Stimulated activated CD8-positive, alpha-beta memory T cell treated with anti-CD3 and anti-CD28 coated beads, Interleukin-2, amount 100 ng/mL, for 48 hours (primary cell): ENCODE data around the gene CRB1.

Source experiments
- DNase-seq, 2 donors: peaks; one replicate each; pipeline ENCODE4 v3.0.0-alpha.2; 2020; ENCODE audit warnings: low read depth in 2 of 2

The CRB1 gene

DNA sequence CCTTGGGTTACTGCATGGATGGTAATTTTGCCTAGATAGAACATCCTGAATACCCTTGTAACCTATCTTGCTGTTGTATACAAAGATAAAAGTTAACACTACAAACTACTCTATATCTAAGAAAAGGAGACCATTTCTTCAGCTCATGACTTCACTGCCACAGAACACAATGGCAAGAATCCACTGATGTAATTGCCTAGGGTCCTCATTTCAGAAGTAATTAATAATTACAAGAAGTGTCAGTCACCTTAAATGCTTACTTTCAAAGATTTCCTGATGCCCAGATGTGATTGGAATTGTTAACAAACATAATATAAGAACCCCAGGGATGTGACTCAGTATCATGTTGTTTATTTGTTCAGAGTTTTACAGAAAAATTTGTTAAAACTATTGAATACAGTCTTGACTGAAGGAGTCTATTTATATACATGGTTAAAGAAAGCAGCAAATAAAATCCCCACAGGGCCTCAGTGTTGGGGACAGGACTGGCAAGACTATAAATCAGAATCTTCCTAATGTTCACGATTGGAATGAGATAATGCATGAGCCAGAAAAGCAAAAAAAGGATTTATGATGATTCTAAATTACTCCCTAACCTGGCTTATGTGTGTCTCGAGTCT lies 83.9 kb downstream of the CRB1 start:
- DNase-seq: no peak

DNA sequence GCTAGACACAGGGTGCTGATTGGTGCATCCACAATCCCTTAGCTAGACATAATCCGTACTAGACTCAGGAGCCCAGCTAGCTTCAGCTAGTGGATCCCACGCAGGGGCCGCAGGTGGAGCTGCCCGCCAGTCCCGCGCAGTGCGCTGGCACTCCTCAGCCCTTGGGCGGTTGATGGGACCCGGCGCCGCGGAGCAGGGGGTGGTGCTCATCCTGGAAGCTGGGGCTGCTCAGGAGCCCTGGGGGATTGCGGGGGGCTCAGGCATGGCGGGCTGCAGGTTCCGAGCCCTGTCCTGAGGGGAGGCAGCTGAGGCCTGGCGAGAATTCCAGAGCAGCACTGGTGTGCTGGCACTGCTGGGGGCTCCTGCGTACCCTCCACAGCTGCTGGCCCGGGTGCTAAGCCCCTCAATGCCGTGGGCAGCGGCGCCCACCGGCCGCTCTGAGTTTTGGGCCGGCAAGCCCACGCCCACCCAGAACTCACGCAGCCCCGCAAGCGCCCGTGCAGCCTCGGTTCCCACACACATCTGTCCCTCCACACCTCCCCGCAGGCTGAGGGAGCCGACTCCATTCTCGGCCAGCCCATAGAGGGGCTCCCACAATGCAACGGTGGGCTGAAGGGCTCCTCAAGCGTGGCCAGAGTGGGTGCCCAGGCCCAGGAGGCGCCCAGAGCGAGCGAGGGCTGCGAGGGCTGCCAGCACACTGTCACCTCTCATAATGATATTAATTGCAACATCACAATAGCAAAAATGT lies 87.4 kb downstream of the CRB1 start:
- no peak for DNase-seq

DNA sequence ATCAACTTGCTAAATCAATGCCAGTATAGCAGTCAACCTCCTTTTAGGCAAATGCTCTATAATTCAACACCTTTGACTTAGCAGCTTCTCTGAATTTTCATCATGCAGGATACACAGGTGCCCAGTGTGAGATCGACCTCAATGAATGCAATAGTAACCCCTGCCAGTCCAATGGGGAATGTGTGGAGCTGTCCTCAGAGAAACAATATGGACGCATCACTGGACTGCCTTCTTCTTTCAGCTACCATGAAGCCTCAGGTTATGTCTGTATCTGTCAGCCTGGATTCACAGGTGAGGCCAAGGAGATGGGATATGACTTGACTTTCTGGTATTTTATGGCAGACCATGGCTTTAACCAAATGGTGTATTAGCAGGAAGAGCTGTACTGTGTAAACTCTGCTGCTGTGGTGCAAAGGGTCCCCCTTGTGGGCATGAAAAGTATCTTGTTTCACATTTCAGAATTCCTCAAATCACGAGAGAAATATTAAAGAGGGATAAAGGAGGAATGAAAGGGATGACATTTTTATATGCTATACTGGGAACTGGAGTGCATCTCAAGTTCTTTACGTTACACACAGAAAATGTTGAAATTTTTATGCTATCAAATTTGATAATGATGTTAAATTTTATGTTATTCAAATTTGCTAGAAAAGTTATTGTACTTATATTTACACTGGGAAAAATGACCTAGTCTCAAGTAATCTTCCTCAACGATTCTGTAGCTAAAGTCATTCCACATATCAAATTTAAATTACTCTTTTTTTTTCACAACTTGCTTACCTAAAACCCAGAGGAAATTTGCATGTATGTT lies 88.9 kb downstream of the CRB1 start:
- no peak for DNase-seq

DNA sequence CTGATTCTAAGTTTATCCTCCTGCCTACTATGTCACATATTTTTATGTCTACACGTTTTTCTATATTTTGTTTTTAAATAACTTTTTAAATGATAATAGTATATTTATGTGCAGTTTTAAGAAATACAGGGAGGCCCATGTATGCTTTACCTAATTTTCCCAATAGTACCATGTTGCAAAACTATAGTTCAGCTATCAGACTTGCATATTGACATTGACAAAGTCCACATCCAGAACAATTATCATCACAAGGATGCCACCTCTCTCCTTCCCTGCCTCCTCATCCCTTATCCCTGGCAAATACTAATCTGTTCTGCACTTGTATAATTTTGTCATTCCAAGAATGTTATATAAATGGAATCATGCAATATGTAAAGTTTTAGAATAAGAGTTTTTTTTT lies 90.9 kb downstream of the CRB1 start:
- no peak for DNase-seq

DNA sequence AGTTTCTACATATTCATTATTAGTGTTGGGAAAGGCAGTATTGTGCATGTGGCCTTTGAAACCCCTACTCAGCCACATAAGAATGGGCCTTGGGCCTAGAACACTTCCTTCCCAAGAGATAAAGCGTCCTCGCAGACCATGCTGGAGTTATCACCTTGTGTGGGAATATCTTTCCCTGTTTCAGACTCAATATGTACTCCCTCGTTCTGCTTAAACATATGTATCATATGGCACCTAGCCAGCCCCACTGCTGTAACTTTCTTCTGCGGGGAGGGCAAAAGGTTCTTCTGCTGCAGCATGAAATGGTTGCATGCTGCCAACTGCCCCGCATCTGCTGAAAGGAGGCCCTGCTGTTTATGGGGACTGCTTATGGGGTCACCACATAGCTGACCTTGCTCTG lies 92.0 kb downstream of the CRB1 start:
- no peak for DNase-seq

DNA sequence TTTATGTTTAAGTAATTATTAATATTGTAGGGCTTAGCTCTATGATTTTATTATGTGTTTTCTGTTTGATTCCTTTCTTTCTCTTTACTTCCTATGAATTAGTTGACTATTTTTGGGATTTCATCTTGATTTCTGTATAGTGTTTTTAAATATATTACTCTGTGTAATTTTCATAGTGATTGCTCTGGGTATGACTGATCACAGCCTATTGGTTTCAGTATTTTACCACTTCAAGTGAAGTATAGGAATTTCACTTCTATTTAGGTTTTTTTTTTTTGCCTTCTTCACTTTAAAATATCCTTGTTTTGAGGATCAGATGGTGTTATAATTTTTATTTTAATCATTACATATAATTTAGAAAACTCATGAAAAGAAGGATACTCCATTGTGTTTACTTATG lies 94.8 kb downstream of the CRB1 start:
- DNase-seq: no peak

DNA sequence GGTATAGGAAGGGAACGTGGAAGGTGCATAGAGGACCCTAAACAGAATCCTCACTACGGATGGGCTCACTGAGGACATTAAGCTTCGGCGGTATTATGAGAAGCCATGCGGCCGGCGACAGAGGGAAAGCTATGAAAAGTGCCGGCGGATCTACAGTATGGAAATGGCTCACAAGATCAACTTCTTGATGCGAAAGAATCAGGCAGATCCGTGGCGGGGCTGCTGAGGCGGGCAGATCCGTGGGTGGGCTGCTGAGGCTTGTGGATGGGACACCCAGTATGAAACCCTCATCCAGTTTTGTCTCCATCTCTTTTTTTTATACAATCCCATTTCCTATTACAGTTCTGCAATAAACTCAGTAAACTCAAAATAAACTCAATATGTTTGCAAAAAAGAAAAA lies 95.8 kb downstream of the CRB1 start:
- DNase-seq: no peak

DNA sequence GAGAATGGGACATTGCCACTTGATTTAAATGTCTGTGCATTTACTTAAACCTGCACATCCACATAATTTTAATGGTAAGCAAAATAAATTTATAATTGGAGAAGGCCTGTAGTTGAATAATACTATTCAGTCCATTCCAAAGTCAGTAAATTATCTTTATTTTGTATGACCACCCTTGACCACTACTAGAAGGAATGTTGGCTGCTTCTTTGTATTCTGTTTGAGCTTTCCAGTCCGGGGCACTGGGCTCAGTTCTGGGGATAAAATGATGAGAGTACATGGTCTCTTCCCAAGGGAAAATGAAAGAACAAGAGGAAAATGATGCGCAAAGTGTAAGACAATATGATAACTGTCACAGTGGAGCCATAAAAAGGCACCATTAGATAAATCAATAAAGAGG lies 98.9 kb downstream of the CRB1 start:
- DNase-seq: no peak

DNA sequence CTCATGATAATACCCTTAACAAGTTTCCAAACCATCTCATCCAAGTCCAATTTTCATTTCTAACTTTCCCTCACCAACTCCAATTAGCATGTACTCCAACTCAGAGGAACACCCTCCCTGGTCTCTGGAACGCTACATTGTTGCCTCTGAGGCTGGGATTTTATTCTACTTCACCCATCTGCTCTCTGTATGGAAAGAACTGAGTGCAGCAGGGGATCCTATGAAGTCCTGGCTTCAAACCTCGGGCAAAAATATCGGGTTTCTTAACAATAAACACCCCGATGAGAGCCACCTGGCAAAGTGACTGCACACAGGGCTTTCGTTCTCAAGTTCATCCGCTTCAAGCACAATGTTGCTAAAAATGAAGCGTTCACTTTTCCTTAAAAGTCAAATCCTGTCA lies 99.6 kb downstream of the CRB1 start:
- DNase-seq: no peak

DNA sequence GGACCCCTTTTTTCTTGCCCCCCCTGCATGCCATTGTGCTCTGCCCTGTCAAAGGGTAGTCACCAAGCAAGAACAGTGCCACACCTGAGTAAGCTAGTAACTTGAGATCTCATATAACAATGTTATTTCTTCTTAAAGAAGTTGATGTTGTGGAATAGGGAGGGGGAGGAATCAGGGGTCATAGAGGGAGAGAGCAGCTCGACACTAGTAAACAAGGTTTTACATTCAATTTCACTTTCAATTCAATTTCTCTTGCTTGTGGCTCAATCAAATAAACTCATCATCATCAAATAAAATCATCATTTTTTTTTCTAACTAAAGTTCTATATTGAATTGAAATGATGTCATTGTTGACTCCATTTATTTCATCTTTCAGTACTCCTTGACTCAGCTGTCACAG lies 106.4 kb downstream of the CRB1 start:
- no peak for DNase-seq

DNA sequence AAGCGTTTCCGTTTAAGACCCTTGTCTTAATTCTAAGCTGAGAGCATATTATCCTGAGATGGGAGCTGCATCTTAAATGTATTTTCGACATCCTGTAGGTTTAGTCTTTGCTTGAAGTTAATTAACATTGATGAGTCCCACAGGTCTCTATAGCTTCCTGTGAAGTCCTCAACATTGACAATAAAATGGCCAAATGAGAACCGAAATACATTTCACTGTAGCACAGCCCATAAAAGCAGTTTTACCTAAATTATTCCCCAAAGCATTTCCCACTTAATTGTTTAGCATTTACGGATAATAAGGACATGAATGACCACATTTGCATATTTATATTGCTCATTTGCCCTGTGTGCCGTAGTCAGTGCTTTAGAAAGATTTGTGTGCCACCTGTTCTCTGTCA lies 116.4 kb downstream of the CRB1 start:
- DNase-seq: no peak

DNA sequence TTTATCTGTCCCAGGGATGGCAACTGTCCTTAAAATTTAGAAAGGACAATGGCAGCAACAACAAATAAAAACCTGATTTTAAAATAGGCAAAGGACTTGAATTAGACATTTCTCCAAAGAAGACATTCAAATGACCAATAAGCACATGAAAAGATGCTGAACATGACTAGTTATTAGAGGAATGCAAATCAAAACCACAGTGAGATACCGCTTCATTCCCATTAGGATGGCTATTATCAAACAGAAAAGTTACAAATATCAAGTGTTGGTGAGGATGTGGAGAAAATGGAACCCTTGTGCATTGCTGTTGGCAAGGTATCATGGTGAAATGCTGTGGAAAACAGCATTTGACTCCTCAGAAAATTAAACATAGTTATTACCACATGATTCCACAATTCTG lies 120.7 kb downstream of the CRB1 start:
- DNase-seq: no peak

DNA sequence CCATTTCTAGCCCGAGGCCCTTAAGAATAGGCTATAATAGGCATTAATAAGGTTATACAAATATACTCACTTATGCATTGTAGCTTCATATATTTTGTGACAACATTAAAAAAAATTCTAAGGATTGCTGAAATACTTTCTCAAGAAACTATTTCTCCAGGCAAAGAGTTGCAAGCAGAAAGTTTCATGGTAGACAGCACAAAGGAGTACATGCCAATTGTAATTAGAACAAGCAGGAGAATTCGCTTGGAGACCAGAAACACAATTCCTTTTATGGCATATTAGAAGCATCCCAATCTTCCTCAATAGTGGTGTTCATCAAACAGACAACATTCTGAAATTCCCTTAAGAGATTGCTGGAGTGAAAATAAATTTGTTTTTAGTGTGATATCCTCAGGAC lies 122.8 kb downstream of the CRB1 start:
- no peak for DNase-seq

DNA sequence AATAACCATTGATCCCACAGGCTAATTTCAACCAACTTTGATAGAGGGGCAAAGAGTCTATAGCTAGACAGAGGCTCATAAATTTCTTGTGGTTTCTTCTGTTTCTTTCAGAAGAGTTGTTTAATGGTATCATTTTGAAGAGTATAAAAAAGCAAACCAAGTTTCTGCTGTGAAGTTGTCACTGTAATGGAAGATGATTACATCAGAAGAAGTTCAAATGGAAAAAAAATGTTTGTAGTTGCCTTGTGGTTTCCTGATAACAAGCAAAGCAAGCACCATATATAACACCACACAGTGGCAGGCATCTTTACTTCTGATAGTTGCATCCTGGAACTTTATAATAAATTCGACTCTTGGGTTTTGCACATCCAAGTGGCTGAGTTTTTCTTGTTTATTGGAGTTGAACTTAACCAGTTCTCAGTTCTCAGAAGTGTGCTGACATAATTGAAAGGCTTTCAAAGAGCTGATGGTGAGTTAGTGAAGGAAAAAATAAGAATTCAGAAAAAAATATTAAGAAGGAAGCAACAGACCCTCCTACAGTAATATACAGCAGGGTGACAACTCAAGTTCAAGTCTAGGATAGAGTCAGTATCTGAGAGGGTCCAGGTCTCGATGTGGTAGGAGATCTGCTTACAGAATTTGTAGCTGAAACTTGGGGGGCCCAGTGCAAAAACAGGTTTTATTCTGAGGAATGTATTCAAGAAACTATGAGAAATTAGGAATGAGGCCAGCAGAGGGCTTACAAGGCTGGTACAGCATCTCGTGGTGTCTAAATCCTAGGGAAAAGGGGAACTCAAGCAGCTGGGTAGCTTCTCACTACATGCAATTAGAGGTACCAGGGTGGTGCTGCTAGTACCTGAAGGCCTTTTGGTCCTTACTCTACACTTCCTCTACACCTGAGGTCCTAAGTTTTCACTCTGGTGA lies 123.5 kb downstream of the CRB1 start:
- DNase-seq: no peak

DNA sequence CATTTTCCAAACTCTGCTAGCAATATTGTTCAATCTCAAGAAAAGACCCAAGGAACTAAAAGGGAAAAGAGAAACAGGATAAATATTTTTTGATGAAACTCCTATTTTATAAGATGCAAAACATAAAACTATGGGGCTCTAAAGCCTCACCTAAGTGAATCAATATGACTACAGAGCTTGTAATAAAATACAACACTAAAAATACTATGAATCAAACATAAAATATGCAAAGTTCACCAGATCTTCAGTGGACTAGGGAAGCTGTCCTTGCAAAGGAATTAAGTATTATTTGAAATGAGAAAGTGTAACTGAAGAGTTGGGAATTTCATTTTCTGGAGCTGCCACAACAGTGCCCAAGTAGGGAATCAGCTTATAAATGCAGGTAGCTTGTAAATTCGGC lies 124.5 kb downstream of the CRB1 start:
- DNase-seq: no peak

DNA sequence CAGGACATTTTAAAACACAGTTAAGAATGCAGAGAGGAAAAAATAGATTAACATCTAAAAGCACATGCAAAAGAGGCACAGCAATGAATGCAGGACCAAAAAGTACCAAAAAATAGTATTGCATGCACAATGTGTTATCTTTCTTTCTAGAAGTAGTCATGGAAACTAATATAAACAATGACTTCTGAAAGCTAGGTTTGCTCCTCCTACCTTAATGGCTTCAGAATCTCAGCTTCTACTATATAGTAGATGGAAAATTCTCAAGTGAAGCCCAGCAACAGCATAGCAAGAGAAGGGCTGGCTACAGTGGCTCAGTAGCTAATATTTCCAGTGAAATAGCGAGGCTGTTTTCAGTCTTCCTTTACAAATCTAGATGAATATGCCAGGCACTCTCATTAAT lies 125.1 kb downstream of the CRB1 start:
- DNase-seq: no peak

DNA sequence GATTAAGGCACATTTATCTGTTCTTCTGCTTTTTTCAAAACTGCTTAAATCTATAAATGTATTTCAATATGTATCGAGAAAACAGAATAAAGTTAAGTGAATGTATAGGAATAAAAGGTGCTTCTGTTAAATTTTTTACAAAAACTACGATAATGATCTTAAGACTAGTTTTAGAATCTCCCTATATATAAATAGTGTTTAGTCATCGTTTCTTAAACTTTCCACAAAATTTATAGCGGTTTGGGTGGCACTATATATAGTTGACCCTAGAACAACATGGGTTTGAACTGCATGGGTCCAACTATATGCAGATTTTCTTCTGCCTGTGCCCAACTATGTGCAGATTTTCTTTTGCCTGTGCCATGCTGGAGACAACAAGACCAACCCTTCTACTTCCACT lies 125.7 kb downstream of the CRB1 start:
- no peak for DNase-seq

DNA sequence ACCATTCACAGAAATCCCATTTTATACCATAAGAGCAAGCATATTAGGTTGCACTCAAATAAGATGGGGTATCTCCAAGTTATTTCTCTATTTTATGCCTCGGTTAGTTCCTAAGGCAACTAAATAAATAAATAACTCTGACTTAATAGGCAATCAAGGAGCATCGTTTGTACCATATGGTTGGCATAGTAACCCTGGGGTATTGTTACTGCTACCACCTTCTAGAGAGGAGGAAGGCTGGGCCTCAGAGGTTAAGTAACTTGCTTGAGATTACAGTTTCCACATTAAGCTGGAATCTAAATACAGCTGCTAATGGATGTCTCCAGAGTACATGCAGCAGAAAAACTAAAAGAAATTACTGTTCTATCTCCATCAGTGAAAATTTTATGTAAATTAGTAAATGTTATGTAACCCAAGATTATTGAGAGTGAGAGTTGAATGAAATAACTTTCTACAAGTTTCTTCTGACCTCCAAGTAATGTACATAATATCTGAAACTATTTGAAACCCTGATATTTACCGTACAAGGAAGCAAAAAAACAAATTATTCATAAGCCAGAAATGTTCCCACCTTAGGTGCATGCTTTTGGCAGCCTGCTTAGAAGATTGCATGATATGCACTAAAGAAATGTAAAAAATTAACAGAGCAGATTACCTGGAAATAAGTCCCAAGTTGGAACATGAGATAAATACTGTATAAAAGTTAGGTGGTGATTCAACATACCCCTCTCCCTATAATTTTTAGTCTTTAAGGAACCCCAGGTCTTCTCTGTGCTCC lies 127.0 kb downstream of the CRB1 start:
- DNase-seq: no peak

DNA sequence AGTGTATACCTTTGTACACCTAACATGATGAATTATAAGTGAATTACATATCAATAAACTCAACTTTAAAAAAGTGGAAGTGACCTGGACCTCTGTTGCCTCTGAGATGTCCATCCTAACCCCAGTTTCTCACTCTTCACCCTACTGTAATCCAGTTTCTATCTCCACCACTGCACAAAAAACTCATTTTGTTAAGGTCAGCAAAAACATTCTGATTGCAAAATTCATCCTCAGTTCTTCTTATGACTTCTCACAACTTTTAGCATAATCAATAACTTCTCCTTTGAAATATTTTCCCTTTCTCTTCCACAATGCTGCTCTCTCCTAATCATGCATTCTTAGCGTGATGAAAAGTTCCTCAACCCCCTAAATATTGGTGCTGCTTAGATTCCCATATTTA lies 129.8 kb downstream of the CRB1 start:
- no peak for DNase-seq

DNA sequence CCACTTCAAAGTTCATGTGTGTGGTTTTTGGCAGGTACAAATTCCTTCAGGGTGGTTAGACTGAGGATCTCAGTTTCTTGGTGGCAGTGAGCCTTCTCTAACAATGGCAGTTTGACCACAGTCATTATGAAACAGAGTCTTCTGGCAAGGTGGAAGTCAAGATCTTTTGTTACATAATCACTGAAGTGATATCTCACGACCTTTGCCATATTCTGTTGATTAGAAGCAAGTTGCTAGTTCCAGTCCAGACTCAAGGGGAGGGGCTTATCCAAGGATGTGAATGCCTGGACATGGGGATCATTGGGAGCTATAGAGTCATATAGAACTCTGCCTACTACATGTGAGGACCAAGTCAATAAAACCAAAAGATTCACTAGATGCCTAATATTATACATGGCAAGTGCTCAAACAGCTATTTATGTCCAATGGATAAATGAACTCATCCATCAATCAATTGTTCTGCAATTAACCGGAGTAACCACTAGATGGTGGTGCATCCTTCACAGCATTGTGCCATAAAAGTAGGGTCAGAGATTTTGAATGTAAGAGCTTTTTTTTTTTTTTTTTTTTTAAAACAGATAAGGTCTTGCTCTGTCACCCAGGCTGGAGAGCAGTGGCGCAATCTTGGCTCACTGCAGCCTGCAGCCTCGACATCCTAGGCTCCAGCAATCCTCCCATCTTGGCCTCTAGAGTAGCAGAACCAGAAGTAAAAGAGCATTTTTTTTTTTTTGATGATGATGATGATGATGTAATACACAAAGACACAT lies 131.9 kb downstream of the CRB1 start:
- DNase-seq: no peak
